HG03342 (cell line): ENCODE data around the gene MACROD2.

Source experiments
- ATAC-seq: cut with Tn5 transposase; IDR thresholded peaks from one replicate; pipeline ENCODE4 v1.9.1; 2021; ENCODE audit warnings: mild to moderate bottlenecking, moderate library complexity; ENCODE audit not compliant: unreplicated experiment

Gene MACROD2

GRCh38 chr20:15571056-15571455 is 1575.7 kb downstream of the MACROD2 start:
- ATAC-seq = no peak

- no peak for ATAC-seq
Observed at GRCh38 chr20:15575255-15575654, 1579.9 kb downstream of the MACROD2 start.

- no peak for ATAC-seq
Observed at GRCh38 chr20:15576411-15576810, 1581.1 kb downstream of the MACROD2 start.

- ATAC-seq = no peak
Observed at GRCh38 chr20:15578113-15578512, 1582.8 kb downstream of the MACROD2 start.

- no peak for ATAC-seq
Observed at GRCh38 chr20:15579688-15580087, 1584.4 kb downstream of the MACROD2 start.

GRCh38 chr20:15582146-15582760 is 1586.9 kb downstream of the MACROD2 start:
- no peak for ATAC-seq

- no peak for ATAC-seq
Observed at GRCh38 chr20:15584507-15584906, 1589.2 kb downstream of the MACROD2 start.

- no peak for ATAC-seq
Observed at GRCh38 chr20:15593081-15593480, 1597.8 kb downstream of the MACROD2 start.

- ATAC-seq = no peak
Observed at GRCh38 chr20:15594158-15594695, 1598.9 kb downstream of the MACROD2 start.

GRCh38 chr20:15596220-15596890 is 1601.0 kb downstream of the MACROD2 start:
- no peak for ATAC-seq

- ATAC-seq = no peak
Observed at GRCh38 chr20:15597306-15597705, 1602.0 kb downstream of the MACROD2 start.

- ATAC-seq = no peak
Observed at GRCh38 chr20:15599961-15600360, 1604.6 kb downstream of the MACROD2 start.

GRCh38 chr20:15600565-15600964 is 1605.2 kb downstream of the MACROD2 start:
- ATAC-seq = no peak

GRCh38 chr20:15603506-15603905 is 1608.2 kb downstream of the MACROD2 start:
- ATAC-seq = no peak

- ATAC-seq = no peak
Observed at GRCh38 chr20:15603978-15604805, 1608.9 kb downstream of the MACROD2 start.

GRCh38 chr20:15609921-15610320 is 1614.6 kb downstream of the MACROD2 start:
- ATAC-seq = no peak

GRCh38 chr20:15610787-15611186 is 1615.5 kb downstream of the MACROD2 start:
- ATAC-seq = no peak

GRCh38 chr20:15611541-15611940 is 1616.2 kb downstream of the MACROD2 start:
- ATAC-seq = no peak

- no peak for ATAC-seq
Observed at GRCh38 chr20:15612198-15612597, 1616.9 kb downstream of the MACROD2 start.

- no peak for ATAC-seq
Observed at GRCh38 chr20:15612769-15613168, 1617.5 kb downstream of the MACROD2 start.

- no peak for ATAC-seq
Observed at GRCh38 chr20:15613530-15613929, 1618.2 kb downstream of the MACROD2 start.

GRCh38 chr20:15616626-15617025 is 1621.3 kb downstream of the MACROD2 start:
- no peak for ATAC-seq
